NCI-H2081 (cell line): ENCODE measurements around the gene MISP.

Experiments
- DNase-seq, 2 experiments: peaks; one replicate each; lab custom pipeline; 2025; lab: John Stamatoyannopoulos, UW

MISP gene

GRCh38 chr19:746208-746819, 4.6 kb upstream of the MISP start:
- no peak for DNase-seq

GRCh38 chr19:746956-747355, 4.0 kb upstream of the MISP start:
- DNase-seq = no peak

GRCh38 chr19:747432-748273, 3.3 kb upstream of the MISP start:
- no peak for DNase-seq

GRCh38 chr19:748274-748598, 2.7 kb upstream of the MISP start:
- DNase-seq = no peak

- no peak for DNase-seq
These were observed 1.1 kb upstream of the MISP start for GRCh38 chr19:749811-750210.

GRCh38 chr19:751501-752341, 809 bp downstream of the MISP start:
- DNase-seq = no peak

GRCh38 chr19:752652-753517, 2.0 kb downstream of the MISP start:
- DNase-seq = peak in 1 of 2 experiments; percentile 35

- no peak for DNase-seq
These were observed 3.6 kb downstream of the MISP start for GRCh38 chr19:754530-754929.

GRCh38 chr19:755063-755462, 4.2 kb downstream of the MISP start:
- DNase-seq = no peak

- DNase-seq = no peak
These were observed 5.3 kb downstream of the MISP start for GRCh38 chr19:756236-756635.

GRCh38 chr19:756821-757688, 6.1 kb downstream of the MISP start:
- DNase-seq = no peak

GRCh38 chr19:757811-758668, 7.1 kb downstream of the MISP start:
- no peak for DNase-seq

- no peak for DNase-seq
These were observed 12.3 kb downstream of the MISP start for GRCh38 chr19:763181-763580.

GRCh38 chr19:763869-764268, 13.0 kb downstream of the MISP start:
- DNase-seq = no peak

- no peak for DNase-seq
These were observed 13.4 kb downstream of the MISP start for GRCh38 chr19:764301-764700.

- no peak for DNase-seq
These were observed 14.3 kb downstream of the MISP start for GRCh38 chr19:765179-765738.

- DNase-seq = no peak
These were observed 17.5 kb downstream of the MISP start for GRCh38 chr19:768424-768823.

GRCh38 chr19:769616-770015, 18.7 kb downstream of the MISP start:
- DNase-seq = no peak

GRCh38 chr19:771332-771785, 20.4 kb downstream of the MISP start:
- DNase-seq = peak; percentile 14 to 32

GRCh38 chr19:772063-772462, 21.2 kb downstream of the MISP start:
- no peak for DNase-seq
